Psoas muscle (tissue), 8 donors: Measurements from ENCODE around the gene THEMIS. TPM values are rescaled to one million over a fixed set of nuclear protein-coding genes. Genes with fewer than 3 reads are reported as not detected.

ENCODE experiments used
- ATAC-seq, 4 donors: fragments of 200-7000 bp; cut with Tn5 transposase; one replicate each; pipeline ENCODE4 v1.9.1; 2020; ENCODE audit warnings: moderate library complexity in 3 of 4, mild to moderate bottlenecking in 2 of 4
- DNase-seq, 2 donors: peaks; one replicate each; pipeline ENCODE4 v3.0.0-alpha.2; 2020
- H3K27ac ChIP-seq: fragments of 200-600 bp; one replicate; pipeline ENCODE4 v1.8.0; 2022
- H3K27me3 ChIP-seq, 3 donors: fragments of 200-600 bp in 1 of 3; one replicate each; pipeline versions ENCODE4 v1.6.1 to v1.8.0; 2013 to 2022; ENCODE audit warnings: low read length in 2 of 3, mild to moderate bottlenecking in 2 of 3, moderate library complexity in 1 of 3; ENCODE audit not compliant: insufficient read depth in 3 of 3
- H3K36me3 ChIP-seq, 2 donors: fragments of 200-600 bp in 1 of 2; one replicate each; pipeline versions ENCODE4 v1.6.1 to v1.8.0; 2013 to 2022; ENCODE audit warnings: low read depth in 1 of 2, mild to moderate bottlenecking in 1 of 2, moderate library complexity in 1 of 2; ENCODE audit not compliant: insufficient read depth in 1 of 2
- H3K4me1 ChIP-seq: fragments of 200-600 bp; one replicate; pipeline ENCODE4 v1.8.0; 2022
- H3K4me3 ChIP-seq: fragments of 200-600 bp; one replicate; pipeline ENCODE4 v1.8.0; 2022; ENCODE audit warnings: mild to moderate bottlenecking
- H3K9me3 ChIP-seq: fragments of 200-600 bp; one replicate; pipeline ENCODE4 v1.8.0; 2022
- CTCF ChIP-seq: fragments of 200-600 bp; IDR thresholded peaks from one replicate; pipeline ENCODE4 v1.8.0; 2022; ENCODE audit warnings: antibody characterized with exemption
- WGBS, 3 donors: extraction: QIAGEN DNeasy Blood & Tissue Kit; methylation state at CpG; one replicate each; pipeline versions ENCODE4 v1.1.6 to v1.1.7; 2013; 5-methylcytosine and 5-hydroxymethylcytosine counted together
- intact Hi-C, 2 donors: fragments of 100-400 bp; cut with DNase I; formaldehyde crosslinking; loops; one replicate each; pipeline versions ENCODE4 v1.11.0 to v1.14.2; 2022
- long read RNA-seq, 2 donors: library from polyadenylated mRNA; unstranded; transcript quantifications; one replicate each; pipeline ENCODE4 v2.0.0, GENCODE V29; 2021
- polyA plus RNA-seq, 3 donors: library from polyadenylated mRNA; stranded (reverse); fragments of 200-250 nt; gene quantifications; one replicate each; pipeline ENCODE4 v1.2.3, GENCODE V29; 2013
- total RNA-seq, 4 donors: library from RNA; stranded (reverse); fragmentation: NEBNext Ultra II Directional in 2 of 4; extraction: Animal tissue kit (Norgen Biotek cat#: 25700) in 2 of 4; gene quantifications; one replicate each; pipeline versions ENCODE4 v1.2.1 to v1.2.4, GENCODE V29; 2021 to 2023
- donor health status: healthy with polysubstance abuse.
- donor health status: DM: no; HTN: no; CAD: no; lungs with moderate emphysema.
- donor health status: Bipolar disorder and iron deficiency.
- donor health status: healthy.
- donor health status: DM: yes; HTN: yes; CAD: no.
- donor health status: DM: no; HTN: no; CAD: no.
- donor health status: DM: no; HTN: no; CAD: no.
- donor health status: DM: yes; HTN: yes; CAD: no.

The THEMIS gene
- under 1 TPM in 3 of 4 donors, not detected in 1; 0.17 to 0.61 (median 0.17) TPM for total RNA-seq
- under 1 TPM in 1 of 3 donors, not detected in 2; 0.04 TPM for polyA plus RNA-seq
- long read RNA-seq, donor 1: 0 reads
- long read RNA-seq, donor 2: 0 reads

GRCh38 chr6:127900935-127901334 is at the start of gene THEMIS:
TSS of gene THEMIS (minus strand) at chr6:127901058. CDS start at chr6:127900932, 126 bp downstream.
- H3K4me3 ChIP-seq: no peak within 1 kb of the TSS
- DNase-seq (no peak), ATAC-seq (no peak)
- H3K36me3 ChIP-seq: no peaks in the 10 kb centered on the region
- H3K27me3 ChIP-seq: no peaks in the 10 kb centered on the region
- H3K27ac ChIP-seq: no peak within 1 kb of the TSS
- WGBS, 3 donors: 63 to 92% (median 80%) methylated on average over 2 of the region's 2 CpGs
- H3K9me3 ChIP-seq: no peaks in the 10 kb centered on the region
- intact Hi-C loops: loop anchor here in 1 of 2 donors (1.0 kb wide), 1 partner anchor 10 kb away; no protein-coding TSS in a partner anchor
- peaks cover 5% of the 10 kb centered on the region for H3K4me1 ChIP-seq
- TF ChIP-seq CTCF: no peak

- H3K27ac ChIP-seq: no peak overlapping the region
- ATAC-seq (no peak), DNase-seq (no peak)
- H3K4me1 ChIP-seq: no peaks in the 10 kb centered on the region
- H3K36me3 ChIP-seq: no peaks in the 10 kb centered on the region
- intact Hi-C loops: no loop called here
- no peaks in the 10 kb centered on the region for H3K27me3 ChIP-seq
- WGBS, 3 donors: 29 to 38% (median 33%) methylated on average over 3 of the region's 3 CpGs
- TF ChIP-seq CTCF: no peak
- H3K4me3 ChIP-seq: no peak overlapping the region
- H3K9me3 ChIP-seq: no peaks in the 10 kb centered on the region
Measured at GRCh38 chr6:127949251-127949650, 48.4 kb upstream of the THEMIS start.

- Histone ChIP-seq H3K4me1 (no peaks in the 10 kb centered on the region), H3K9me3 (no peaks in the 10 kb centered on the region), H3K36me3 (no peaks in the 10 kb centered on the region), H3K27ac (no peak overlapping the region), H3K4me3 (no peak overlapping the region), H3K27me3 (no peaks in the 10 kb centered on the region)
- ATAC-seq (no peak), DNase-seq (no peak)
- 91 to 98% (median 96%) methylated on average over 2 of the region's 2 CpGs for WGBS, 3 donors
- TF ChIP-seq CTCF: no peak
- intact Hi-C loops: no loop called here
Measured at GRCh38 chr6:127946388-127946787, 45.5 kb upstream of the THEMIS start.

- intact Hi-C loops: no loop called here
- Histone ChIP-seq H3K36me3 (no peaks in the 10 kb centered on the region), H3K9me3 (no peaks in the 10 kb centered on the region), H3K4me3 (no peak overlapping the region), H3K4me1 (no peaks in the 10 kb centered on the region), H3K27me3 (no peaks in the 10 kb centered on the region), H3K27ac (no peak overlapping the region)
- no peak for ATAC-seq
- no peak for DNase-seq
- WGBS, 3 donors: 94 to 96% (median 94%) methylated on average over 3 of the region's 3 CpGs
- TF ChIP-seq CTCF: no peak
Measured at GRCh38 chr6:127945434-127946097, 44.7 kb upstream of the THEMIS start.

- no peaks in the 10 kb centered on the region for H3K27me3 ChIP-seq
- intact Hi-C loops: no loop called here
- 89 to 94% (median 94%) methylated on average over 5 of the region's 5 CpGs for WGBS, 3 donors
- H3K4me3 ChIP-seq: no peak overlapping the region
- TF ChIP-seq CTCF: no peak
- H3K9me3 ChIP-seq: no peaks in the 10 kb centered on the region
- no peak for DNase-seq
- ATAC-seq: no peak
- no peaks in the 10 kb centered on the region for H3K36me3 ChIP-seq
- no peaks in the 10 kb centered on the region for H3K4me1 ChIP-seq
- no peak overlapping the region for H3K27ac ChIP-seq
Measured at GRCh38 chr6:127941228-127941627, 40.4 kb upstream of the THEMIS start.
